Measurements from ENCODE around the gene TYROBP.
"Not testable (repeated sequence)": the region's sequence is repeated elsewhere in the genome, so short reads cannot be mapped to it uniquely, and the experiment has no call there.

Gene TYROBP

GRCh38 chr19:35895911-35896642 is 12.0 kb downstream of the TYROBP start:
- Histone ChIP-seq H3K36me3 (peaks cover under 1 to 58% (median 38%) of the 10 kb centered on the region in 3 donors), H3K27me3 (no peaks in the 10 kb centered on the region), H3K4me3 (no peak overlapping the region), H3K9me3 (no peaks in the 10 kb centered on the region), H3K27ac (no peak overlapping the region), H3K4me1 (peaks cover 0 to 20% (median 11%) of the 10 kb centered on the region in 4 donors)
- TF ChIP-seq CTCF (IDR thresholded peaks at IDR 0.05), result no peak
- intact Hi-C loops (cut with DNase I; ENCODE audit: low total_unique reads), result no loop called here
- DNase-seq, result no peak

DNA sequence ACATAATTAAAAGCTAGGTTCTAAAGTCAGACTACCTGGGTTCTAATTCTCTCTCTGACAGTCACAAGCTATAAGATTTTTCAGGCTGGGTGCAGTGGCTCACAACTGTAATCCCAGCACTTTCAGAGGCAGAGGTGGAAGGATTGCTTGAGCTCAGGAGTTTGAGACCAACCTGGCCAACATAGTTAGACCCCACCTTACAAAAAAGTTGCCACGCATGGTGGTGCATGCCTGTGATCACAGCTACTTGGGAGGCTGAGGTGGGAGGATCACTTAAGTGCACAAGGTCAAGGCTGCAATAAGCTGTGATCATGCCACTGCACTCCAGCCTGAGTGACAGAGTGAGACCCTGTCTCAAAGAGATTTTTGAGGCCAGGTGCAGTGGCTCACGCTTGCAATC is 13.8 kb downstream of the TYROBP start:
- Histone ChIP-seq H3K9me3 (no peaks in the 10 kb centered on the region), H3K27me3 (no peaks in the 10 kb centered on the region), H3K4me1 (peaks cover 0 to 15% (median 10%) of the 10 kb centered on the region in 4 donors), H3K4me3 (no peak overlapping the region), H3K27ac (no peak overlapping the region), H3K36me3 (peaks cover 18 to 75% (median 54%) of the 10 kb centered on the region in 3 donors)
- intact Hi-C loops (cut with DNase I; ENCODE audit: low total_unique reads), result no loop called here
- no peak for DNase-seq
- TF ChIP-seq CTCF (IDR thresholded peaks at IDR 0.05), result no peak

DNA sequence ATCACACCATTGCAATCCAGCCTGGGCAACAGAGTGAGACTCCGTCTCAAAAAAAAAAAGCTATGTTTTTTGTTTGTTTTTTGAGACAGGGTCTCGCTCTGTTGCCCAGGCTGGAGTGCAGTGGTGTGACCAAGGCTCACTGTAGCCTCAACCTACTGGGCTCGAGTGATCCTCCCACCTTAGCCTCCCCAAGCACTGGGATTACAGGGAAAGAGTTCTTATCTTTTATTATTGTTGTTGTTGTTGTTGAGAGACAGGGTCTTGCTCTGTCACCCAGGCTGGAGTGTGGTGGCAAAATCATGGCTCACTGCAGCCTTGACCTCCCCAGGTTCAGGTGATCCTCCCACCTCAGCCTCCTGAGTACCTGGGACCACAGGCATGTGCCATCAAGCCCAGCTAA is 16.3 kb downstream of the TYROBP start:
- H3K27ac ChIP-seq; DNase-seq; H3K4me3 ChIP-seq; intact Hi-C loops (cut with DNase I; ENCODE audit: low total_unique reads); H3K9me3 ChIP-seq; H3K4me1 ChIP-seq; H3K27me3 ChIP-seq: not testable (repeated sequence)
- peaks cover 34 to 97% (median 72%) of the 10 kb centered on the region in 3 donors for H3K36me3 ChIP-seq

DNA sequence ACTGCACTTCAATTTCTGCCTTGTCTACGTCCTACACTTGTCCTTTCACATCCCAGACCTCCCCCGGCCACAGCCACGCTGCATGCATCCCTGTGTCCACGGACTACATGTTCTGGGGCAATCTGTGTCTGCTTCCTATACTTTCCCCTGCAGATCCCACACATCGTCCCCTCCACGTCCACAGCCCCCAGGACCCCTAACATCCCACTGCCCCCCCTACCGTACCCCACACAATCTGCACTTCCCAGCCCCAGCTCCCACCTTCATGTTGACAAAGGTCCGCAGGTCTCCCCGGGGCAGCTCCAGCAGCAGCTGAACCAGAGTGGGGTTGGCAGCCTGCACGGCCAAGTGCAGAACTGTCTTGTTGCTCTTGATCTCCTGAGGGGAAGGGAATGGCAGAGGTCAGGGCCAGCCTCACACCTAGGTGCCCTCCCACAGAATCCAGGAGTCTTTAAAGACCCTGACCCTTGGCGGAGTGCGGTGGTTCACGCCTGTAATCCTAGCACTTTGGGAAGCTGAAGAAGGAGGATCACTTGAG is 17.9 kb downstream of the TYROBP start:
- H3K27me3 ChIP-seq, result no peaks in the 10 kb centered on the region
- H3K36me3 ChIP-seq, result peaks cover 34 to 84% (median 56%) of the 10 kb centered on the region in 3 donors
- intact Hi-C loops (cut with DNase I; ENCODE audit: low total_unique reads), result no loop called here
- no peaks in the 10 kb centered on the region for H3K9me3 ChIP-seq
- no peak overlapping the region for H3K27ac ChIP-seq
- no peaks in the 10 kb centered on the region for H3K4me1 ChIP-seq
- no peak for DNase-seq
- no peak for TF ChIP-seq CTCF (IDR thresholded peaks at IDR 0.05)
- H3K4me3 ChIP-seq, result no peak overlapping the region

DNA sequence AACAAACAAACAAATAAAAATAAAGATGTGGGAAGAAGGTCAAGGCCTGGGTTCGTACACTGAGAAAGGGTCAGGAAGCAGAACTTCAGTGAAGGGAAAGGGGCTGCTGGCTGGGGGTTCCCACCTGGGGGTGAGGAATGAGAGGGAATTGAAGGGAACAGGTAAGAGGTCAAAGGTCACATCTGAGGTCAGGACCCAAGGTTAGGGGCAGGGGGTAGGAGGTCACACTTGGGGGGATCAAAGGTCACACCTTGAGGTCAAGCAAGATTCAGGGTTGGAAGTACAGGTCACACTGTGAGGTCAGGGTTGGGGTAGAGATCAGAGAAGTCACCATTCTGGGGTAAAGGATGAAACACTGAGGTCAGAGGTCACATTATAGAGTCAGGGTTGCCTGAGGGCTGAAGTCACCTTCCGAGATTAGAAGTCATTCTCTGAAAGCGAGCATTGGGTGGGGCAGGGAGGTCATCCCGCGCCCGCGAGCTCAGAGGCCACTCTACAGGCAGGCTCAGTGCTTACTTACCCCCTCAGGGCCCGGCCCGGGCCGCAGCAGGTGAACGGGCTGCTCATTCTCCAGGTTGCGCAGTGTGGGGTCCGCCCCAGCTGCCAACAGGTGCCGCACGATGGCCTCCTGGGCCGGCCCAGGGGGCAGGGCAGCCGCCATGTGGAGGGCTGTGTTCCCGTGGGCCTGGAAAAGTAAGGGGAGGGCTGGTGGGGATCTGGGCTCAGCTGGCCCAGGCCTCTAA is 18.6 kb downstream of the TYROBP start:
- no peak overlapping the region for H3K4me3 ChIP-seq
- no peaks in the 10 kb centered on the region for H3K9me3 ChIP-seq
- no peak for TF ChIP-seq CTCF (IDR thresholded peaks at IDR 0.05)
- no peaks in the 10 kb centered on the region for H3K27me3 ChIP-seq
- H3K36me3 ChIP-seq, result peaks cover 34 to 78% (median 51%) of the 10 kb centered on the region in 3 donors
- no peak overlapping the region for H3K27ac ChIP-seq
- intact Hi-C loops (cut with DNase I; ENCODE audit: low total_unique reads), result loop anchor here (10.0 kb wide), 1 partner anchor 235 kb away; no protein-coding TSS in a partner anchor
- no peaks in the 10 kb centered on the region for H3K4me1 ChIP-seq
- no peak for DNase-seq

DNA sequence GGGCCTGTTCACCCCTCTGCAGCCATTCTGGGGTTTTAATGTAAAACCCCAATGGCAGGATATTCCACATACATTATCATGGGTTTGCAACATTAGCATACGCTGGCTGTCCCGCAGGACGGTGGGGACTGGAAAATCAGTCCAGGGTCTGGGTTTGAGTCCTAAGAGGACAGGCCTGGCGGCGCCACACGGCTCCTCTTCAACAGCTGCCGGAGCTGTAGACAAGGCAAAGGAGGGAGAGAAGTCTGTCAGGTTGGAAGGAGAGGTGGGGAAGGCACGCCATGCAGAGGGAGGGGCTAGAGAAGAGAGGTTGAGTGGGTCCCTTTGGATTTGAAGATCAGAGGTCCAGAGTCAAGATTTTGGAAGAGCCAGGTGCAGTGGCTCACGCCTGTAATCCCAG is 19.7 kb downstream of the TYROBP start:
- no peaks in the 10 kb centered on the region for H3K9me3 ChIP-seq
- intact Hi-C loops (cut with DNase I; ENCODE audit: low total_unique reads), result loop anchor here (10.0 kb wide), 1 partner anchor 236 kb away; no protein-coding TSS in a partner anchor
- H3K27me3 ChIP-seq, result no peaks in the 10 kb centered on the region
- H3K4me1 ChIP-seq, result no peaks in the 10 kb centered on the region
- no peak overlapping the region for H3K4me3 ChIP-seq
- H3K36me3 ChIP-seq, result peaks cover 34 to 66% (median 40%) of the 10 kb centered on the region in 3 donors
- H3K27ac ChIP-seq, result no peak overlapping the region
- no peak for DNase-seq
- TF ChIP-seq CTCF (IDR thresholded peaks at IDR 0.05), result no peak
